Choroid plexus epithelial cell (primary cell): ENCODE measurements around the gene PTPN13.

ENCODE experiments used
- DNase-seq: peaks from one replicate; pipeline ENCODE4 v3.0.0-alpha.2; 2010; ENCODE audit warnings: low read depth
- H3K4me3 ChIP-seq: 2 replicates; pipeline ENCODE4 v1.5.1; 2011; ENCODE audit warnings: low read depth, mild to moderate bottlenecking, control low read depth, low read length, moderate library complexity
- TF ChIP-seq, protein P1 (sequence below): conservative IDR thresholded peaks from 2 replicates; pipeline ENCODE4 v1.5.1; 2011; ENCODE audit warnings: low read depth, mild to moderate bottlenecking, control low read depth, inconsistent platforms, low read length, moderate library complexity

The PTPN13 gene

DNA sequence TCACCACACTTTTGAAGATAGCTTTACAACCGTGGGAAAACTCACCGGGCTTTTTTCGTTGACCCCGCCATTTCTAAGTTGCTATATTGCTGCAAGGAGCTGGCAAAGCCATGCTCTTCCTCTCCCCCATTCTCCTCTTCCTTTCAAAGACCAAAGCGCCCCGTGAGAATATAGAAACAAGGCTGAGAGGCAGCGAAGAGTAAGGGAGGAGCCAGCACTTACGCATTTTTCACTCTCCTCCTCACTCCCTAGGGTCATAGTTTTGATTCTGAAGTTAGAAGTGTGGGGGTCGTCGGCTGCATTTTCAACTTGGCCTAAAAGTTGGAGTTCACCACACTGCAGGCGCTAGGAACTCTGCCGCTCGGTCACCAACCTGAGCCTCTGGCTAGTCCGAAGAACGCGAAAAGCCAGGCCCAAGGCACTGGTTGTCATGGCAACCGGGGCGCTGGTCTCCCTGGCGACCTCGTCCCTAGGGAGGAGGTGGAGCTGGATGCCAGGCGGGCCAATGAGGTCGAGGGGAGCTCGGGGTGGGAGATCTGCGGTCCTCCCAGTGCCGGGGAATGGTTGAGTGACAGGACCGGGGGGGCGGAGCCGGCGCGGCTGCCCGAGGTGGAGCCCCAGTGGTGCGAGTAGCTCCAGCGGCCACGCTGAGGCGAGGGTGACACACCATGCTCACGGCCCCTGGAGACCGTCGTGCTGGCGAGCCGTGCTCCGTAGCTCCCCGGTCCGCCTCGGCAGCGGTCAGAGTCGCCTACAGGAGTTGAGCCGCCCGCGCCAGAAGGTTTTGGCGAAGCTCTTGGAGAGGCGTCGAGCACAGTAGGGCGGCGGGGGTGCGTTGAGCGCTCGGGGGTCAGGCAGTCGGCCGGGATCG, at the start of gene PTPN13:
PTPN13 (plus strand) TSS at position 628 of the 871 bp plus-strand sequence. CDS start 40,942 bp downstream, outside the sequence.
- TF ChIP-seq, protein P1, sequence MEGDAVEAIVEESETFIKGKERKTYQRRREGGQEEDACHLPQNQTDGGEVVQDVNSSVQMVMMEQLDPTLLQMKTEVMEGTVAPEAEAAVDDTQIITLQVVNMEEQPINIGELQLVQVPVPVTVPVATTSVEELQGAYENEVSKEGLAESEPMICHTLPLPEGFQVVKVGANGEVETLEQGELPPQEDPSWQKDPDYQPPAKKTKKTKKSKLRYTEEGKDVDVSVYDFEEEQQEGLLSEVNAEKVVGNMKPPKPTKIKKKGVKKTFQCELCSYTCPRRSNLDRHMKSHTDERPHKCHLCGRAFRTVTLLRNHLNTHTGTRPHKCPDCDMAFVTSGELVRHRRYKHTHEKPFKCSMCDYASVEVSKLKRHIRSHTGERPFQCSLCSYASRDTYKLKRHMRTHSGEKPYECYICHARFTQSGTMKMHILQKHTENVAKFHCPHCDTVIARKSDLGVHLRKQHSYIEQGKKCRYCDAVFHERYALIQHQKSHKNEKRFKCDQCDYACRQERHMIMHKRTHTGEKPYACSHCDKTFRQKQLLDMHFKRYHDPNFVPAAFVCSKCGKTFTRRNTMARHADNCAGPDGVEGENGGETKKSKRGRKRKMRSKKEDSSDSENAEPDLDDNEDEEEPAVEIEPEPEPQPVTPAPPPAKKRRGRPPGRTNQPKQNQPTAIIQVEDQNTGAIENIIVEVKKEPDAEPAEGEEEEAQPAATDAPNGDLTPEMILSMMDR = no peak
- H3K4me3 ChIP-seq = peak within 1 kb of the TSS; percentile 81
- DNase-seq = peak; percentile 99

- DNase-seq = no peak
- no peak overlapping the region for H3K4me3 ChIP-seq
- TF ChIP-seq, protein P1 = no peak
Measured at GRCh38 chr4:86547140-86547539, 47.0 kb upstream of the PTPN13 start.

DNA sequence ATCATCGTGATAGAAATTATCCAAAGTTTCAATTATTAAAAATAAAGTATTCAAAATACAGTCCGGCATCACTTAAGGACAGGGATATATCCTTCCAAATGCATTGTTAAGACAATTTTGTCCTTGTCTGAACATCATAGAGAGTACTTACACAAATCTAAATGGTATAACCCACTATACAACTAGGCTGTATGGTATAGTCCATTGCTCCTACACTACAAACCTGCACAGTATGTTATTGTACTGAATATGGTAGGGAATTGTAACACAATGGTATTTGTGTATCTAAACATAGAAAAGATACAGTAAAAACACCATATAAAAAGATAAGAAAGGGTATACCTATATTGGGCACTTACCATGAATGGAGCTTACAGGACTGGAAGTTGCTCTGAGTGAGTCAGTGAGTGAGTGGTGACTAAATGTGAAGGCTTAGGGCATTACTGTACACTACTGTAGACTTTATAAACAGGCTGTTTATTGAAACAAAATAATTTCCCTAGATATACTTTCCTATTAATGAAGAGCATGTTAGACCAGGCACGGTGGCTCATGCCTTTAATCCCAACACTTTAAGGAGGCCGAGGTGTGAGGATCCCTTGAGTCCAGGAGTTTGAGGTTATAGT, 44.8 kb upstream of the PTPN13 start:
- no peak overlapping the region for H3K4me3 ChIP-seq
- peak; percentile 12 for DNase-seq
- TF ChIP-seq, protein P1 = no peak

DNA sequence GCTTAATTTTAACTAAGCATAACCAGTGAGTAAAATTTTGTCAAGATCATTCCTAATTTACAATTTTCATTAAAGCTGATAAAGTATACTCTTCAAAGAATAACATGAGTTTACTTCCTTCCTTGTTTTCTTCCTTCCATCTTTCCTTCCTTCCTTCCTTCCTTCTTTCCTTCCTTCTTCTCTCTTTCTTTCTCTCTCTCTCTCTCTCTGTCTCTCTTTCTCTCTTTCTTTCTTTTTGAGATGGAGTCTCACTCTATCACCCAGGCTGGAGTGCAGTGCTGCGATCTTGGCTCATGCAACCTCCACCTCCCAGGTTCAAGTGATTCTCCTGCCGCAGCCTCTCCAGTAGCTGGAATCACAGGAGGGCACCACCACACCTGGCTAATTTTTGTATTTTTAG, 42.7 kb upstream of the PTPN13 start:
- TF ChIP-seq, protein P1 = no peak

GRCh38 chr4:86554646-86555045, 39.5 kb upstream of the PTPN13 start:
- no peak for DNase-seq
- TF ChIP-seq, protein P1 = no peak
- no peak overlapping the region for H3K4me3 ChIP-seq

More for the DNA sequence above, 42.7 kb upstream of the PTPN13 start:
- no peak for DNase-seq
- H3K4me3 ChIP-seq = no peak overlapping the region

- H3K4me3 ChIP-seq = no peak overlapping the region
- TF ChIP-seq, protein P1 = no peak
- peak; percentile 16 for DNase-seq
Measured at GRCh38 chr4:86556791-86557415, 37.2 kb upstream of the PTPN13 start.
